Measurements from ENCODE around the gene CCDC15. TPM values are rescaled to one million over a fixed set of nuclear protein-coding genes. Genes with fewer than 3 reads are reported as not detected.
A peak's percentile ranks its signal among the peaks of the same experiment; 100 is the strongest.

The CCDC15 gene
- total and polyA plus RNA-seq, 2 donors (not counting 1 experiment from before 2014, with no cell fraction given), result 0.31 to 1.8 TPM

GRCh38 chr11:125074511-125075241 is 120.7 kb downstream of the CCDC15 start:
- no peak overlapping the region for H3K4me3 ChIP-seq (ENCODE audit: control extremely low read depth in 1 of 5, extremely low read depth in 1 of 5, insufficient read depth in 1 of 5, low read depth in 2 of 5, low read length in 4 of 5)
- H2AFZ ChIP-seq (ENCODE audit: insufficient read depth, low read depth, low read length, poor library complexity, severe bottlenecking), result no peak overlapping the region
- peaks cover 0 to 16% (median 0%) of the 10 kb centered on the region in 3 donors for H3K9me3 ChIP-seq (ENCODE audit: control extremely low read depth in 1 of 3, control insufficient read depth in 2 of 3, insufficient read depth in 1 of 3, low read length in 2 of 3)
- no peaks in the 10 kb centered on the region for H3K27me3 ChIP-seq (replicated peaks in 1 of 4; ENCODE audit: control extremely low read depth in 1 of 4, control insufficient read depth in 3 of 4, insufficient read depth in 4 of 4, low read length in 3 of 4)
- H3K4me2 ChIP-seq (replicated peaks; ENCODE audit: low read depth, low read length, poor library complexity, severe bottlenecking), result peak overlapping the region; percentile 61
- H3K27me3 Mint-ChIP-seq, result no peaks in the 10 kb centered on the region
- H3K4me3 Mint-ChIP-seq, result no peak overlapping the region
- H3K9me3 Mint-ChIP-seq (ENCODE audit: insufficient read depth), result no peaks in the 10 kb centered on the region
- no peaks in the 10 kb centered on the region for H3K36me3 ChIP-seq (replicated peaks in 1 of 2; ENCODE audit: control extremely low read depth in 1 of 2, control insufficient read depth in 1 of 2, extremely low read depth in 1 of 2, insufficient read depth in 2 of 2, low read length in 1 of 2)
- H3K27ac ChIP-seq (ENCODE audit: low read length in 2 of 2), result no peak overlapping the region
- H3K4me1 Mint-ChIP-seq, result peaks cover 47% of the 10 kb centered on the region
- H3K9ac ChIP-seq (ENCODE audit: low read length), result no peak overlapping the region
- ChIA-PET POLR2A (no interaction called here), CTCF (interaction anchor here (0.9 to 1.6 kb wide), 5 partner anchors 11 to 121 kb away, joined by 3 to 5 read pairs (median 3); partner anchors contain the start of genes CCDC15, SLC37A2 and TMEM218)
- H3K79me2 ChIP-seq (ENCODE audit: control insufficient read depth, insufficient read depth, low read length), result no peaks in the 10 kb centered on the region
- intact Hi-C loops (cut with micrococcal nuclease), result loop anchor here (10.0 kb wide), 1 partner anchor 490 kb away; the partner anchor contains the start of gene EI24
- DNase-seq (no peak), ATAC-seq (ENCODE audit: low read depth) (no peak)
- no peak for TF ChIP-seq CTCF (IDR thresholded peaks at IDR 0.05)
- peak overlapping the region; percentile 75 for H3K27ac Mint-ChIP-seq
- WGBS (ENCODE audit: insufficient coverage), result 94% methylated on average over 11 of the region's 11 CpGs
- H3K4me1 ChIP-seq (ENCODE audit: control insufficient read depth in 2 of 2, insufficient read depth in 2 of 2, low read length in 2 of 2), result peaks cover 46 to 56% of the 10 kb centered on the region in 2 donors
- no peaks in the 10 kb centered on the region for H4K20me1 ChIP-seq (ENCODE audit: control insufficient read depth, insufficient read depth, low read length, poor library complexity, severe bottlenecking)

GRCh38 chr11:125075242-125075625 is 121.2 kb downstream of the CCDC15 start:
- Mint-ChIP-seq H3K4me3 (no peak overlapping the region), H3K27me3 (no peaks in the 10 kb centered on the region), H3K27ac (no peak overlapping the region), H3K4me1 (peaks cover 41% of the 10 kb centered on the region), H3K9me3 (ENCODE audit: insufficient read depth) (no peaks in the 10 kb centered on the region)
- ATAC-seq (ENCODE audit: low read depth), result no peak
- Histone ChIP-seq H3K4me3 (ENCODE audit: control extremely low read depth in 1 of 5, extremely low read depth in 1 of 5, insufficient read depth in 1 of 5, low read depth in 2 of 5, low read length in 4 of 5) (no peak overlapping the region), H3K27me3 (replicated peaks in 1 of 4; ENCODE audit: control extremely low read depth in 1 of 4, control insufficient read depth in 3 of 4, insufficient read depth in 4 of 4, low read length in 3 of 4) (no peaks in the 10 kb centered on the region), H3K36me3 (replicated peaks in 1 of 2; ENCODE audit: control extremely low read depth in 1 of 2, control insufficient read depth in 1 of 2, extremely low read depth in 1 of 2, insufficient read depth in 2 of 2, low read length in 1 of 2) (no peaks in the 10 kb centered on the region), H2AFZ (ENCODE audit: insufficient read depth, low read depth, low read length, poor library complexity, severe bottlenecking) (no peak overlapping the region), H3K9me3 (ENCODE audit: control extremely low read depth in 1 of 3, control insufficient read depth in 2 of 3, insufficient read depth in 1 of 3, low read length in 2 of 3) (peaks cover 0 to 16% (median 0%) of the 10 kb centered on the region in 3 donors), H3K9ac (ENCODE audit: low read length) (no peak overlapping the region), H3K4me2 (replicated peaks; ENCODE audit: low read depth, low read length, poor library complexity, severe bottlenecking) (no peak overlapping the region), H4K20me1 (ENCODE audit: control insufficient read depth, insufficient read depth, low read length, poor library complexity, severe bottlenecking) (no peaks in the 10 kb centered on the region), H3K79me2 (ENCODE audit: control insufficient read depth, insufficient read depth, low read length) (no peaks in the 10 kb centered on the region), H3K27ac (ENCODE audit: low read length in 2 of 2) (no peak overlapping the region), H3K4me1 (ENCODE audit: control insufficient read depth in 2 of 2, insufficient read depth in 2 of 2, low read length in 2 of 2) (peaks cover 41 to 50% of the 10 kb centered on the region in 2 donors)
- WGBS (ENCODE audit: insufficient coverage), result 93% methylated on average over 7 of the region's 7 CpGs
- intact Hi-C loops (cut with micrococcal nuclease), result loop anchor here (10.0 kb wide), 1 partner anchor 490 kb away; the partner anchor contains the start of gene EI24
- DNase-seq, result no peak
- TF ChIP-seq EZH2 (IDR thresholded peaks at IDR 0.05; ENCODE audit: borderline replicate concordance, insufficient read depth, low read depth, low read length, poor library complexity, severe bottlenecking) (no peak), CTCF (IDR thresholded peaks at IDR 0.05) (no peak)
- POLR2A ChIA-PET, result no interaction called here
- CTCF ChIA-PET, result interaction anchor here (1.1 kb wide), 1 partner anchor 49 kb away, joined by 4 read pairs; no protein-coding TSS in a partner anchor

Data from B cell (primary cell).